22Rv1 (cell line): ENCODE results near the gene KIAA0825.

Source experiments
- ZFX ChIP-seq: fragments of 450-650 bp; IDR thresholded peaks from 2 replicates; pipeline ENCODE4 v1.6.1; 2017; ENCODE audit warnings: antibody characterized with exemption, borderline replicate concordance
- TF ChIP-seq, protein P1 (sequence below): fragments of 450-650 bp; IDR thresholded peaks from 2 replicates; pipeline ENCODE4 v1.5.1; 2017; ENCODE audit warnings: mild to moderate bottlenecking

DNA sequence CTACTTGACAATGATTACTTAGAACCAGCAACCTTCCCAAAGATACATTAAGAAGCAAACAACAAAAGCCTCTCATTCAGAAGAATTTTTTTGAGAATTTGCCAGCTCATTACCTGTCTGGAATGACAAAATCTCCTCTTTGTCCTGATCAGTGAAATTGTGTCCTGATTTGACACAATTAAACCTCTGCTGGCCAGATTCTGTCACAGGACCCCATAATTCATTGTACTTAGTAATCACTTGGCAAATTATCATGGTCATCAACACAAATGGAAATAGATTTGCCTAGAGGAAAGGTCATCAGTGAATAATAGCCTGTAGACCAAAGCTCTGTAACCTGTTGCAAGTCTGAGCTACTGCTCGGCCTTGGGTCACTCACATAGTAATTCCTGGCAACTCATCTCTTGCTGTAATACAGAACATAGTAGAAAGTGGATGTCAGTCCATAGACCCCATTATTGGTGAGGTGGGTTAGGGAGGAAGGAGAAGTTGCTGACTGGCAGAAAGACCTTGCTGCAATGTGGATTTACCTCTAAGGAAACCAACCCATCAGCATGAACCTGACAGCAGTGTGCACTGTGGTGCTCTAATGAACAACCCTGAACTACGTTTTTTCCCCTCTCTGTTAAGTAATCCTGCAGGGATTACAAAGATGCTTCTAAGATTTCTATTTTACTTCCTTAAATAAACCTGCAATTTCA, 370.1 kb downstream of the KIAA0825 start:
- TF ChIP-seq, protein P1, sequence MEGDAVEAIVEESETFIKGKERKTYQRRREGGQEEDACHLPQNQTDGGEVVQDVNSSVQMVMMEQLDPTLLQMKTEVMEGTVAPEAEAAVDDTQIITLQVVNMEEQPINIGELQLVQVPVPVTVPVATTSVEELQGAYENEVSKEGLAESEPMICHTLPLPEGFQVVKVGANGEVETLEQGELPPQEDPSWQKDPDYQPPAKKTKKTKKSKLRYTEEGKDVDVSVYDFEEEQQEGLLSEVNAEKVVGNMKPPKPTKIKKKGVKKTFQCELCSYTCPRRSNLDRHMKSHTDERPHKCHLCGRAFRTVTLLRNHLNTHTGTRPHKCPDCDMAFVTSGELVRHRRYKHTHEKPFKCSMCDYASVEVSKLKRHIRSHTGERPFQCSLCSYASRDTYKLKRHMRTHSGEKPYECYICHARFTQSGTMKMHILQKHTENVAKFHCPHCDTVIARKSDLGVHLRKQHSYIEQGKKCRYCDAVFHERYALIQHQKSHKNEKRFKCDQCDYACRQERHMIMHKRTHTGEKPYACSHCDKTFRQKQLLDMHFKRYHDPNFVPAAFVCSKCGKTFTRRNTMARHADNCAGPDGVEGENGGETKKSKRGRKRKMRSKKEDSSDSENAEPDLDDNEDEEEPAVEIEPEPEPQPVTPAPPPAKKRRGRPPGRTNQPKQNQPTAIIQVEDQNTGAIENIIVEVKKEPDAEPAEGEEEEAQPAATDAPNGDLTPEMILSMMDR, result no peak
- TF ChIP-seq ZFX, result no peak
